GM23248 (cell line): ENCODE measurements around the gene ARHGAP26.

Source experiments
- EZH2 ChIP-seq: fragments of 200-600 bp; sonication (generic); IDR thresholded peaks from 2 replicates; pipeline ENCODE4 v1.6.1; 2018; ENCODE audit warnings: antibody characterized with exemption, mild to moderate bottlenecking; ENCODE audit not compliant: insufficient read depth, poor library complexity, severe bottlenecking
- EZH2phosphoT487 ChIP-seq: fragments of 200-600 bp; sonication (generic); IDR thresholded peaks from 2 replicates; pipeline ENCODE4 v1.6.1; 2018; ENCODE audit warnings: antibody characterized with exemption, moderate library complexity, mild to moderate bottlenecking, low read depth; ENCODE audit not compliant: insufficient read depth

- TF ChIP-seq EZH2 (no peak), EZH2phosphoT487 (no peak)
Observed at GRCh38 chr5:143206196-143207053, 436.2 kb downstream of the ARHGAP26 start.
